ES-I3 (cell line): ENCODE data around the gene ARPC5.

Experiments
- H3K36me3 ChIP-seq: 2 replicates; pipeline ENCODE4 v1.6.1; 2013; ENCODE audit warnings: mild to moderate bottlenecking, low read length, control low read depth, moderate library complexity; ENCODE audit not compliant: insufficient read depth
- H3K4me1 ChIP-seq: 2 replicates; pipeline ENCODE4 v1.6.1; 2013; ENCODE audit warnings: mild to moderate bottlenecking, control low read depth, low read length; ENCODE audit not compliant: insufficient read depth
- H3K9ac ChIP-seq: 2 replicates; pipeline ENCODE4 v1.6.1; 2013; ENCODE audit warnings: low read depth, mild to moderate bottlenecking, low read length, moderate library complexity
- H3K9me3 ChIP-seq: 2 replicates; pipeline ENCODE4 v1.6.1; 2013; ENCODE audit warnings: mild to moderate bottlenecking, low read length, moderate library complexity; ENCODE audit not compliant: control insufficient read depth, insufficient read depth

ARPC5 gene

GRCh38 chr1:183653876-183654451, 18.4 kb upstream of the ARPC5 start:
- Histone ChIP-seq H3K36me3 (no peaks in the 10 kb centered on the region), H3K4me1 (peaks cover 6% of the 10 kb centered on the region), H3K9ac (no peak overlapping the region), H3K9me3 (no peaks in the 10 kb centered on the region)

GRCh38 chr1:183653462-183653794, 17.8 kb upstream of the ARPC5 start:
- Histone ChIP-seq H3K36me3 (no peaks in the 10 kb centered on the region), H3K9ac (no peak overlapping the region), H3K4me1 (peaks cover 6% of the 10 kb centered on the region), H3K9me3 (no peaks in the 10 kb centered on the region)

- Histone ChIP-seq H3K9me3 (no peaks in the 10 kb centered on the region), H3K9ac (no peak within 1 kb of the TSS), H3K36me3 (no peaks in the 10 kb centered on the region), H3K4me1 (peaks cover 6% of the 10 kb centered on the region)
Observed at GRCh38 chr1:183652547-183653461, 17.2 kb upstream of the ARPC5 start, which contains the start of gene APOBEC4. Gene APOBEC4, minus strand, starts transcription at chr1:183653316. Its CDS starts 4,535 bp downstream, at chr1:183648781.

- Histone ChIP-seq H3K4me1 (peaks cover 6% of the 10 kb centered on the region), H3K9ac (no peak overlapping the region), H3K36me3 (no peaks in the 10 kb centered on the region), H3K9me3 (no peaks in the 10 kb centered on the region)
Observed at GRCh38 chr1:183652107-183652506, 16.5 kb upstream of the ARPC5 start.

- H3K36me3 ChIP-seq: no peaks in the 10 kb centered on the region
- H3K4me1 ChIP-seq: peaks cover 6% of the 10 kb centered on the region
- H3K9ac ChIP-seq: no peak overlapping the region
- H3K9me3 ChIP-seq: no peaks in the 10 kb centered on the region
Observed at GRCh38 chr1:183651612-183652011, 16.0 kb upstream of the ARPC5 start.

- Histone ChIP-seq H3K9ac (no peak overlapping the region), H3K9me3 (no peaks in the 10 kb centered on the region), H3K36me3 (no peaks in the 10 kb centered on the region), H3K4me1 (peaks cover 6% of the 10 kb centered on the region)
Observed at GRCh38 chr1:183648042-183648441, 12.5 kb upstream of the ARPC5 start.

- Histone ChIP-seq H3K9ac (no peak overlapping the region), H3K36me3 (no peaks in the 10 kb centered on the region), H3K4me1 (peaks cover 5% of the 10 kb centered on the region), H3K9me3 (no peaks in the 10 kb centered on the region)
Observed at GRCh38 chr1:183646776-183647175, 11.2 kb upstream of the ARPC5 start.

- Histone ChIP-seq H3K9me3 (no peaks in the 10 kb centered on the region), H3K4me1 (no peaks in the 10 kb centered on the region), H3K9ac (no peak overlapping the region), H3K36me3 (no peaks in the 10 kb centered on the region)
Observed at GRCh38 chr1:183645531-183645930, 9.9 kb upstream of the ARPC5 start.

- no peaks in the 10 kb centered on the region for H3K4me1 ChIP-seq
- no peak overlapping the region for H3K9ac ChIP-seq
- H3K36me3 ChIP-seq: no peaks in the 10 kb centered on the region
- H3K9me3 ChIP-seq: no peaks in the 10 kb centered on the region
Observed at GRCh38 chr1:183642166-183642565, 6.6 kb upstream of the ARPC5 start.

- Histone ChIP-seq H3K9me3 (no peaks in the 10 kb centered on the region), H3K36me3 (no peaks in the 10 kb centered on the region), H3K9ac (no peak overlapping the region), H3K4me1 (no peaks in the 10 kb centered on the region)
Observed at GRCh38 chr1:183640193-183640592, 4.6 kb upstream of the ARPC5 start.

GRCh38 chr1:183638649-183639387, 3.2 kb upstream of the ARPC5 start:
- no peak overlapping the region for H3K9ac ChIP-seq
- H3K36me3 ChIP-seq: no peaks in the 10 kb centered on the region
- H3K4me1 ChIP-seq: no peaks in the 10 kb centered on the region
- no peaks in the 10 kb centered on the region for H3K9me3 ChIP-seq

GRCh38 chr1:183636783-183637182, 1.2 kb upstream of the ARPC5 start:
- no peak overlapping the region for H3K9ac ChIP-seq
- no peaks in the 10 kb centered on the region for H3K9me3 ChIP-seq
- no peaks in the 10 kb centered on the region for H3K4me1 ChIP-seq
- no peaks in the 10 kb centered on the region for H3K36me3 ChIP-seq

- Histone ChIP-seq H3K4me1 (no peaks in the 10 kb centered on the region), H3K36me3 (no peaks in the 10 kb centered on the region), H3K9me3 (no peaks in the 10 kb centered on the region), H3K9ac (peak overlapping the region; percentile 93; the same call in 1 of the 2 replicates)
Observed at GRCh38 chr1:183636334-183636682, 725 bp upstream of the ARPC5 start.

GRCh38 chr1:183635099-183635605, 431 bp downstream of the ARPC5 start:
- H3K9ac ChIP-seq: peak overlapping the region; percentile 93
- H3K9me3 ChIP-seq: no peaks in the 10 kb centered on the region
- no peaks in the 10 kb centered on the region for H3K4me1 ChIP-seq
- H3K36me3 ChIP-seq: no peaks in the 10 kb centered on the region
